Breast epithelium (tissue), 3 donors: ENCODE results near the gene TUBD1.

Source experiments
- POLR2A ChIP-seq: fragments of 450-650 bp; IDR thresholded peaks from one replicate; pipeline ENCODE4 v1.6.1; 2016; ENCODE audit warnings: antibody characterized with exemption, mild to moderate bottlenecking, moderate library complexity
- TF ChIP-seq, protein P1 (sequence below), 3 donors: fragments of 450-650 bp; IDR thresholded peaks; one replicate each; pipeline ENCODE4 v1.5.1; 2016 to 2017; ENCODE audit warnings: antibody characterized with exemption in 3 of 3, mild to moderate bottlenecking in 3 of 3, moderate library complexity in 3 of 3

DNA sequence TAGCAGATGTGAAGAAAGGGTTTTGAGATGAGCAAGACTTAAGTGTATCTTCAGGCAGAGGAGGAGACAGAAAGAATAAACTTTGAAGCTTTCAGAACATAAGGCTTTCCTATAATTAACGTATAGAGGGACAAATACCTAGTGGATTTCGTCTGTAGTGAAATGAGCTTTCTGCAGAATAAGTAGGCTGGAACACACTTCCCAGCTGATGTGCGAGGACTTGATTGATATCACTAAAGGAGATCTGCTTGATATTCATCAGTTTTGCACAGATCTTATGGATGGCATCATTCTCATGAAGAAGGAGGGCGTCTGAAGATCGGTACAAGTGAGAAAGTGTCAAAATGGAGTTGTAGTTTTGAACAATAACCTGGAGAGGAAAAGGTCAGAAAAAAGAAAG, 14.8 kb downstream of the TUBD1 start:
- TF ChIP-seq, protein P1, sequence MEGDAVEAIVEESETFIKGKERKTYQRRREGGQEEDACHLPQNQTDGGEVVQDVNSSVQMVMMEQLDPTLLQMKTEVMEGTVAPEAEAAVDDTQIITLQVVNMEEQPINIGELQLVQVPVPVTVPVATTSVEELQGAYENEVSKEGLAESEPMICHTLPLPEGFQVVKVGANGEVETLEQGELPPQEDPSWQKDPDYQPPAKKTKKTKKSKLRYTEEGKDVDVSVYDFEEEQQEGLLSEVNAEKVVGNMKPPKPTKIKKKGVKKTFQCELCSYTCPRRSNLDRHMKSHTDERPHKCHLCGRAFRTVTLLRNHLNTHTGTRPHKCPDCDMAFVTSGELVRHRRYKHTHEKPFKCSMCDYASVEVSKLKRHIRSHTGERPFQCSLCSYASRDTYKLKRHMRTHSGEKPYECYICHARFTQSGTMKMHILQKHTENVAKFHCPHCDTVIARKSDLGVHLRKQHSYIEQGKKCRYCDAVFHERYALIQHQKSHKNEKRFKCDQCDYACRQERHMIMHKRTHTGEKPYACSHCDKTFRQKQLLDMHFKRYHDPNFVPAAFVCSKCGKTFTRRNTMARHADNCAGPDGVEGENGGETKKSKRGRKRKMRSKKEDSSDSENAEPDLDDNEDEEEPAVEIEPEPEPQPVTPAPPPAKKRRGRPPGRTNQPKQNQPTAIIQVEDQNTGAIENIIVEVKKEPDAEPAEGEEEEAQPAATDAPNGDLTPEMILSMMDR (IDR thresholded peaks at IDR 0.05), result no peak
- no peak for TF ChIP-seq POLR2A
